Activated CD4-positive, alpha-beta T cell treated with anti-CD3 and anti-CD28 coated beads, Interleukin-2, amount 50 U/mL, for 1 hour (primary cell): ENCODE data around the gene ZNF615.
"Not testable (repeated sequence)": the region's sequence is repeated elsewhere in the genome, so short reads cannot be mapped to it uniquely, and the experiment has no call there.

Experiments
- DNase-seq: peaks from one replicate; pipeline ENCODE4 v3.0.0-alpha.2; 2020

ZNF615 gene

GRCh38 chr19:52007806-52008557, at the start of gene ZNF615:
Gene ZNF615 (minus strand): TSS chr19:52008211. CDS start chr19:52003711, 4,500 bp downstream.
- DNase-seq: peak; percentile 82

- not testable (repeated sequence) for DNase-seq
Observed at GRCh38 chr19:52056480-52056879, 48.5 kb upstream of the ZNF615 start.

- DNase-seq: not testable (repeated sequence)
Observed at GRCh38 chr19:52051736-52052135, 43.7 kb upstream of the ZNF615 start.

- peak; percentile 80 for DNase-seq
Observed at GRCh38 chr19:52048555-52049501, 40.8 kb upstream of the ZNF615 start, which contains the start of gene ZNF432. Gene ZNF432 (minus strand): TSS chr19:52048838. CDS start chr19:52046868, 1,970 bp downstream.

- DNase-seq: no peak
Observed at GRCh38 chr19:52039169-52039568, 31.2 kb upstream of the ZNF615 start.

GRCh38 chr19:52034051-52034728, 26.2 kb upstream of the ZNF615 start:
- DNase-seq: no peak

- no peak for DNase-seq
Observed at GRCh38 chr19:52028780-52029123, 20.7 kb upstream of the ZNF615 start.

GRCh38 chr19:52028027-52028779, 20.2 kb upstream of the ZNF615 start, which contains the start of gene ZNF614:
Gene ZNF614 (minus strand): TSS chr19:52028379. CDS start chr19:52025745, 2,634 bp downstream.
- peak; percentile 84 for DNase-seq

GRCh38 chr19:52026255-52026990, 18.4 kb upstream of the ZNF615 start:
- DNase-seq: not testable (repeated sequence)

GRCh38 chr19:52024478-52024877, 16.5 kb upstream of the ZNF615 start:
- DNase-seq: not testable (repeated sequence)

- DNase-seq: no peak
Observed at GRCh38 chr19:52022193-52022592, 14.2 kb upstream of the ZNF615 start.

GRCh38 chr19:52020506-52020905, 12.5 kb upstream of the ZNF615 start:
- DNase-seq: no peak

- DNase-seq: no peak
Observed at GRCh38 chr19:52010674-52011073, 2.7 kb upstream of the ZNF615 start.

- DNase-seq: no peak
Observed at GRCh38 chr19:52007451-52007805, 583 bp downstream of the ZNF615 start.

- DNase-seq: no peak
Observed at GRCh38 chr19:51994048-51994644, 13.9 kb downstream of the ZNF615 start.

GRCh38 chr19:51993422-51993821, 14.6 kb downstream of the ZNF615 start:
- no peak for DNase-seq

- peak; percentile 83 for DNase-seq
Observed at GRCh38 chr19:51986309-51987291, 21.4 kb downstream of the ZNF615 start, which contains the start of gene ZNF350. Gene ZNF350 (minus strand): TSS chr19:51986840. CDS start chr19:51974360, 12,480 bp downstream.

GRCh38 chr19:51983361-51983760, 24.6 kb downstream of the ZNF615 start:
- DNase-seq: no peak

GRCh38 chr19:51980926-51981325, 27.1 kb downstream of the ZNF615 start:
- not testable (repeated sequence) for DNase-seq
